Right forelimb (tissue), 1 donor: ENCODE data around the gene CDNF.
"Not testable (repeated sequence)": the region's sequence is repeated elsewhere in the genome, so short reads cannot be mapped to it uniquely, and the experiment has no call there.

Experiments
- DNase-seq: peaks from one replicate; pipeline ENCODE4 v3.0.0-alpha.2; 2018

Gene CDNF

GRCh38 chr10:14837757-14838581 lies at the start of gene CDNF, which contains the start of the genes HSPA14 and MSANTD7:
Gene CDNF (minus strand): TSS chr10:14838037. CDS start chr10:14837946, 91 bp downstream.
Gene HSPA14 (plus strand): TSS chr10:14838306. CDS start chr10:14838403, 97 bp downstream.
Gene MSANTD7 (plus strand): TSS chr10:14838306. CDS start chr10:14842285, 3,979 bp downstream.
- DNase-seq: peak; percentile 99

- no peak for DNase-seq
Measured at GRCh38 chr10:14884082-14884481, 46.2 kb upstream of the CDNF start.

GRCh38 chr10:14880229-14880628 lies 42.4 kb upstream of the CDNF start:
- no peak for DNase-seq

- DNase-seq: no peak
Measured at GRCh38 chr10:14879928-14880193, 42.0 kb upstream of the CDNF start.

- DNase-seq: peak; percentile 61
Measured at GRCh38 chr10:14879124-14879927, 41.5 kb upstream of the CDNF start.

- peak; percentile 99 for DNase-seq
Measured at GRCh38 chr10:14878266-14879123, 40.7 kb upstream of the CDNF start, which contains the start of gene SUV39H2. Gene SUV39H2 (plus strand): TSS chr10:14878866. CDS start chr10:14878889, 23 bp downstream.

GRCh38 chr10:14876764-14877163 lies 38.9 kb upstream of the CDNF start:
- no peak for DNase-seq

- DNase-seq: no peak
Measured at GRCh38 chr10:14875941-14876340, 38.1 kb upstream of the CDNF start.

GRCh38 chr10:14873090-14873760 lies 35.4 kb upstream of the CDNF start:
- no peak for DNase-seq

- DNase-seq: not testable (repeated sequence)
Measured at GRCh38 chr10:14864871-14865270, 27.0 kb upstream of the CDNF start.

GRCh38 chr10:14864466-14864865 lies 26.6 kb upstream of the CDNF start:
- DNase-seq: not testable (repeated sequence)

GRCh38 chr10:14860791-14861190 lies 23.0 kb upstream of the CDNF start:
- DNase-seq: no peak

GRCh38 chr10:14859775-14860174 lies 21.9 kb upstream of the CDNF start:
- no peak for DNase-seq

GRCh38 chr10:14859043-14859442 lies 21.2 kb upstream of the CDNF start:
- no peak for DNase-seq

- no peak for DNase-seq
Measured at GRCh38 chr10:14858338-14858960, 20.6 kb upstream of the CDNF start.

GRCh38 chr10:14855453-14855852 lies 17.6 kb upstream of the CDNF start:
- no peak for DNase-seq

GRCh38 chr10:14852236-14852635 lies 14.4 kb upstream of the CDNF start:
- DNase-seq: no peak

- no peak for DNase-seq
Measured at GRCh38 chr10:14844948-14845347, 7.1 kb upstream of the CDNF start.

- DNase-seq: no peak
Measured at GRCh38 chr10:14843327-14843988, 5.6 kb upstream of the CDNF start.

- no peak for DNase-seq
Measured at GRCh38 chr10:14840178-14840577, 2.3 kb upstream of the CDNF start.

- no peak for DNase-seq
Measured at GRCh38 chr10:14839305-14839695, 1.5 kb upstream of the CDNF start.
